ENCODE results near the gene ERC2. TPM values are rescaled to one million over a fixed set of nuclear protein-coding genes. Genes with fewer than 3 reads are reported as not detected.

Gene ERC2
- total RNA-seq, 1 experiment from 2014 or later = 0.77 TPM

DNA sequence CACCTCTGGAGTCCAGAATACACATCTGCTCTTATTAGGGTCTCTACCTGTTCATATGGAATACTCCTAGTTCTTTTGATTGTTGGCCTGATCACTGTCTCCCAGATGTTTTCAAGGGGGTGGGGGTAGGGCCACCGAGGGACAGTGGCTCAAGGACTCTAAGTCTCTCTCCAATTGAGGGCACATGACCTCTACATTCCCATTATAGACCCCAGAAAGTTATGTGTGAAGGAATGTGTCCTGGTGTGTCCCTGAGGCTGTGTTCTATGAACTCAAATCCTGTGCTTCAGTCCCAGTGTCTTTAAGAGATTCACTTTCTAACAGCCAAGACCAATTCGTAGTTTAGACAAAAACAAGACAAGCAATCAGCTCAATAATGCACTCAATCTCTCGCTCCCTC lies 357.4 kb downstream of the ERC2 start:
- no peak overlapping the region for H3K4me2 ChIP-seq (ENCODE audit: low read length)
- H3K79me2 ChIP-seq (ENCODE audit: low read length) = no peaks in the 10 kb centered on the region
- no peak for TF ChIP-seq EZH2 (IDR thresholded peaks at IDR 0.05; ENCODE audit: low read length, unreplicated experiment)
- intact Hi-C loops (cut with micrococcal nuclease) = loop anchor here (5.0 kb wide), 1 partner anchor 739 kb away; no protein-coding TSS in a partner anchor
- no peak overlapping the region for H3K4me3 ChIP-seq (ENCODE audit: low read length)
- no peaks in the 10 kb centered on the region for H3F3A ChIP-seq (ENCODE audit: low read length, unreplicated experiment)
- no peak overlapping the region for H2AFZ ChIP-seq (ENCODE audit: low read length)
- DNase-seq (no peak), ATAC-seq (no peak)
- 0 out of 2 replicates have a peak, but pooled peaks cover 6% of the 10 kb centered on the region for H3K9me3 ChIP-seq (ENCODE audit: low read length)
- H3K27me3 ChIP-seq (ENCODE audit: low read length) = peaks cover 17% of the 10 kb centered on the region
- no peak overlapping the region for H3K27ac ChIP-seq (ENCODE audit: low read length)
- H3K9ac ChIP-seq (ENCODE audit: low read length) = no peak overlapping the region
- no peaks in the 10 kb centered on the region for H3K9me2 ChIP-seq (replicated peaks; ENCODE audit: low read length)
- POLR2A ChIA-PET (ENCODE audit: unreplicated experiment) = no interaction called here
- H3K4me1 ChIP-seq (ENCODE audit: insufficient read depth, low read length) = no peaks in the 10 kb centered on the region
- no TSS peak for BruUV-seq (replicated peaks)
- H3K36me3 ChIP-seq (ENCODE audit: low read depth, low read length) = no peaks in the 10 kb centered on the region
- CTCF ChIA-PET = no interaction called here
- H4K20me1 ChIP-seq (ENCODE audit: low read length) = no peaks in the 10 kb centered on the region

DNA sequence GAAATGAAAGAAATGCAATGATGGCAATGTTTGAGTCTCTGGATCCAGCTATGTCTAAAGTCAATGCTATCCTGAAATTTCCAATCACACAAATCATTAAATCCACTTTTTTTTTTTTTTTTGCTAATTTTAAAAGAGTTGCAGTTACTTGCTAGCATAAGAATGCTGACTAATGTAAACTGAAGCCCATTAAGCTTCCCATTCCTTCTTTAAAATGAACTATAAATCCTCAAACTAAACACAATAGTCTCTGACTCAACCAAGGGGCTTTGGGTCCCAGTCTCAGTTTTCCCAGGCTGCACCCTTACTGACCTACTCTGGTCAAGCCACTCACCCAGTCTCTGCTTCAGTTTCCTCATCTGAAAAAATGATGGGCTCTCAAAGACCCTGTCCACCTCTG lies 361.1 kb downstream of the ERC2 start:
- BruUV-seq (replicated peaks) = no TSS peak
- Histone ChIP-seq H3K4me2 (ENCODE audit: low read length) (no peak overlapping the region), H3K9me3 (ENCODE audit: low read length) (no peaks in the 10 kb centered on the region), H3K9ac (ENCODE audit: low read length) (no peak overlapping the region), H3K36me3 (ENCODE audit: low read depth, low read length) (no peaks in the 10 kb centered on the region), H3F3A (ENCODE audit: low read length, unreplicated experiment) (no peaks in the 10 kb centered on the region), H3K27ac (ENCODE audit: low read length) (no peak overlapping the region), H2AFZ (ENCODE audit: low read length) (no peak overlapping the region), H3K4me3 (ENCODE audit: low read length) (no peak overlapping the region), H4K20me1 (ENCODE audit: low read length) (no peaks in the 10 kb centered on the region), H3K9me2 (replicated peaks; ENCODE audit: low read length) (no peaks in the 10 kb centered on the region), H3K27me3 (ENCODE audit: low read length) (peaks cover 3% of the 10 kb centered on the region), H3K79me2 (ENCODE audit: low read length) (no peaks in the 10 kb centered on the region), H3K4me1 (ENCODE audit: insufficient read depth, low read length) (no peaks in the 10 kb centered on the region)
- TF ChIP-seq, protein P1, sequence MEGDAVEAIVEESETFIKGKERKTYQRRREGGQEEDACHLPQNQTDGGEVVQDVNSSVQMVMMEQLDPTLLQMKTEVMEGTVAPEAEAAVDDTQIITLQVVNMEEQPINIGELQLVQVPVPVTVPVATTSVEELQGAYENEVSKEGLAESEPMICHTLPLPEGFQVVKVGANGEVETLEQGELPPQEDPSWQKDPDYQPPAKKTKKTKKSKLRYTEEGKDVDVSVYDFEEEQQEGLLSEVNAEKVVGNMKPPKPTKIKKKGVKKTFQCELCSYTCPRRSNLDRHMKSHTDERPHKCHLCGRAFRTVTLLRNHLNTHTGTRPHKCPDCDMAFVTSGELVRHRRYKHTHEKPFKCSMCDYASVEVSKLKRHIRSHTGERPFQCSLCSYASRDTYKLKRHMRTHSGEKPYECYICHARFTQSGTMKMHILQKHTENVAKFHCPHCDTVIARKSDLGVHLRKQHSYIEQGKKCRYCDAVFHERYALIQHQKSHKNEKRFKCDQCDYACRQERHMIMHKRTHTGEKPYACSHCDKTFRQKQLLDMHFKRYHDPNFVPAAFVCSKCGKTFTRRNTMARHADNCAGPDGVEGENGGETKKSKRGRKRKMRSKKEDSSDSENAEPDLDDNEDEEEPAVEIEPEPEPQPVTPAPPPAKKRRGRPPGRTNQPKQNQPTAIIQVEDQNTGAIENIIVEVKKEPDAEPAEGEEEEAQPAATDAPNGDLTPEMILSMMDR (conservative IDR thresholded peaks at IDR 0.05; ENCODE audit: low read depth, low read length) = no peak
- TF ChIP-seq EZH2 (IDR thresholded peaks at IDR 0.05; ENCODE audit: low read length, unreplicated experiment) = no peak
- TF ChIP-seq EZH2phosphoT487 (IDR thresholded peaks at IDR 0.05; ENCODE audit: borderline replicate concordance, low read length) = no peak
- ChIA-PET POLR2A (ENCODE audit: unreplicated experiment) (no interaction called here), CTCF (no interaction called here)
- no peak for ATAC-seq
- DNase-seq = no peak
- intact Hi-C loops (cut with micrococcal nuclease) = no loop called here

DNA sequence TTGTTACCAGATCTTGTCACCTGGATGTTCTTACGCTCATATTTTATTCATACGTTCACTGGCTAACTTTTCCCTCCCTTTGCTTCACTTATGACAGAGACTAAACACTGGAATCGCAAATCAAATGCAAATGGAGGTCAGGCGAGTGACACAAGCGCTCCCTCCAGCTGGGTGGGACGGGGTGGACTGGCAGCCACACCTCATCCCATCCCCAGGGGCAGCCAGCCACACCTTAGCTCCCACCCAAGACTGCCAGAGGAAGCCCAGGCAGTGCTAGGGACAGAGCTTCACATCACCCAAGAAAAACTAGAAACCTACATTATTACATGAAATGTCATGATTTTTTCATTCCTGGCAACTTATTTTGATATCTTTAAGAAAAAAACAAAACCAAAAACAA lies 366.2 kb downstream of the ERC2 start:
- no peak for ATAC-seq

More for the DNA sequence above, 366.2 kb downstream of the ERC2 start:
- no peaks in the 10 kb centered on the region for H4K20me1 ChIP-seq (ENCODE audit: low read length)
- no peaks in the 10 kb centered on the region; the same call in 1 of the 2 replicates for H3K27me3 ChIP-seq (ENCODE audit: low read length)
- ChIA-PET POLR2A (ENCODE audit: unreplicated experiment) (no interaction called here), CTCF (no interaction called here)
- DNase-seq = no peak
- no peaks in the 10 kb centered on the region for H3K9me2 ChIP-seq (replicated peaks; ENCODE audit: low read length)
- no peaks in the 10 kb centered on the region for H3K79me2 ChIP-seq (ENCODE audit: low read length)
- H3K4me2 ChIP-seq (ENCODE audit: low read length) = no peak overlapping the region
- no peak overlapping the region for H3K4me3 ChIP-seq (ENCODE audit: low read length)
- BruUV-seq (replicated peaks) = no TSS peak
- H3K36me3 ChIP-seq (ENCODE audit: low read depth, low read length) = no peaks in the 10 kb centered on the region
- no peaks in the 10 kb centered on the region for H3K9me3 ChIP-seq (ENCODE audit: low read length)
- H2AFZ ChIP-seq (ENCODE audit: low read length) = no peak overlapping the region
- no peaks in the 10 kb centered on the region for H3F3A ChIP-seq (ENCODE audit: low read length, unreplicated experiment)
- TF ChIP-seq, protein P1 (conservative IDR thresholded peaks at IDR 0.05; ENCODE audit: low read depth, low read length) = no peak
- TF ChIP-seq EZH2 (IDR thresholded peaks at IDR 0.05; ENCODE audit: low read length, unreplicated experiment) (no peak), EZH2phosphoT487 (IDR thresholded peaks at IDR 0.05; ENCODE audit: borderline replicate concordance, low read length) (no peak)
- no peak overlapping the region for H3K9ac ChIP-seq (ENCODE audit: low read length)
- H3K4me1 ChIP-seq (ENCODE audit: insufficient read depth, low read length) = no peaks in the 10 kb centered on the region
- H3K27ac ChIP-seq (ENCODE audit: low read length) = no peak overlapping the region
- intact Hi-C loops (cut with micrococcal nuclease) = no loop called here

All from PC-3 (cell line).